Hepatocyte (in vitro differentiated cells): ENCODE data around the gene RPL7L1. TPM values are rescaled to one million over a fixed set of nuclear protein-coding genes. Genes with fewer than 3 reads are reported as not detected.

Experiments
- DNase-seq: peaks from one replicate; pipeline ENCODE4 v3.0.0-alpha.2; 2016; ENCODE audit warnings: low spot score
- H2AFZ ChIP-seq: fragments of 200-600 bp; sonication (generic); 2 replicates; pipeline ENCODE4 v1.6.0; 2016; ENCODE audit warnings: antibody characterized with exemption, mild to moderate bottlenecking
- H3K27ac ChIP-seq: fragments of 200-600 bp; sonication (generic); 2 replicates; pipeline ENCODE4 v1.5.1; 2016; ENCODE audit warnings: mild to moderate bottlenecking
- H3K27me3 ChIP-seq: fragments of 200-600 bp; sonication (generic); 2 replicates; pipeline ENCODE4 v1.6.1; 2016
- H3K36me3 ChIP-seq: fragments of 200-600 bp; sonication (generic); replicated peaks from 2 replicates; pipeline ENCODE4 v1.5.1; 2016; ENCODE audit warnings: low read depth; ENCODE audit not compliant: insufficient read depth
- H3K4me1 ChIP-seq: fragments of 200-600 bp; sonication (generic); 2 replicates; pipeline ENCODE4 v1.5.1; 2016; ENCODE audit warnings: mild to moderate bottlenecking, moderate library complexity; ENCODE audit not compliant: insufficient read depth
- H3K4me2 ChIP-seq: fragments of 200-600 bp; sonication (generic); 2 replicates; pipeline ENCODE4 v1.6.0; 2016
- H3K4me3 ChIP-seq: fragments of 200-600 bp; sonication (generic); 2 replicates; pipeline ENCODE4 v1.5.1; 2016; ENCODE audit warnings: mild to moderate bottlenecking
- H3K79me2 ChIP-seq: fragments of 200-600 bp; sonication (generic); 2 replicates; pipeline ENCODE4 v1.6.0; 2017; ENCODE audit warnings: mild to moderate bottlenecking
- H3K9me2 ChIP-seq: fragments of 200-600 bp; sonication (generic); replicated peaks from 2 replicates; pipeline ENCODE4 v1.6.0; 2017; ENCODE audit warnings: mild to moderate bottlenecking; ENCODE audit not compliant: insufficient read depth
- H3K9me3 ChIP-seq: fragments of 200-600 bp; sonication (generic); 2 replicates; pipeline ENCODE4 v1.5.1; 2016; ENCODE audit warnings: low read depth, mild to moderate bottlenecking
- H4K20me1 ChIP-seq: fragments of 200-600 bp; sonication (generic); 2 replicates; pipeline ENCODE4 v1.6.0; 2016; ENCODE audit warnings: mild to moderate bottlenecking; ENCODE audit not compliant: insufficient read depth, poor library complexity, severe bottlenecking
- CTCF ChIP-seq: fragments of 200-600 bp; sonication (generic); IDR thresholded peaks from 2 replicates; pipeline ENCODE4 v1.5.1; 2016; ENCODE audit warnings: antibody characterized with exemption, mild to moderate bottlenecking; ENCODE audit not compliant: poor library complexity
- EZH2 ChIP-seq: fragments of 200-600 bp; sonication (generic); IDR thresholded peaks from 2 replicates; pipeline ENCODE4 v1.6.1; 2016; ENCODE audit warnings: antibody characterized with exemption, mild to moderate bottlenecking, borderline replicate concordance
- EZH2phosphoT487 ChIP-seq: fragments of 200-600 bp; sonication (generic); IDR thresholded peaks from one replicate; pipeline ENCODE4 v1.6.1; 2018; ENCODE audit warnings: antibody characterized with exemption, mild to moderate bottlenecking, low read depth, moderate library complexity; ENCODE audit not compliant: unreplicated experiment, severe bottlenecking
- WGBS: methylation state at CpG from one replicate; pipeline ENCODE4 v1.1.6; 2016; ENCODE audit warnings: low lambda C conversion rate; ENCODE audit errors: missing lambda C conversion rate; 5-methylcytosine and 5-hydroxymethylcytosine counted together
- polyA plus RNA-seq: library from polyadenylated mRNA; unstranded; fragments of >200 nt; fragmentation: Nextera tagmentation; extraction: Ambion mirVana; gene quantifications from 2 replicates; pipeline ENCODE4 v1.2.1, GENCODE V29; 2016
- total RNA-seq: library from RNA; depleted of rRNA; stranded (reverse); fragments of >200 nt; gene quantifications from 2 replicates; pipeline ENCODE4 v1.2.3, GENCODE V29; 2014

RPL7L1 gene
- total and polyA plus RNA-seq, 2 experiments from 2014 or later: 63.0 to 111 TPM

GRCh38 chr6:42932412-42932811, 53.0 kb downstream of the RPL7L1 start:
- Histone ChIP-seq H3K36me3 (no peaks in the 10 kb centered on the region), H3K4me2 (no peak overlapping the region), H3K79me2 (peaks cover 62% of the 10 kb centered on the region), H3K4me1 (peaks cover 16% of the 10 kb centered on the region), H3K4me3 (no peak overlapping the region), H2AFZ (no peak overlapping the region), H3K9me2 (no peaks in the 10 kb centered on the region), H3K9me3 (no peaks in the 10 kb centered on the region), H4K20me1 (no peaks in the 10 kb centered on the region), H3K27ac (no peak overlapping the region), H3K27me3 (no peaks in the 10 kb centered on the region)
- WGBS: 90% methylated on average over 3 of the region's 3 CpGs
- DNase-seq: no peak
- TF ChIP-seq CTCF (no peak), EZH2 (no peak), EZH2phosphoT487 (no peak)

GRCh38 chr6:42933205-42933604, 53.8 kb downstream of the RPL7L1 start:
- H3K4me2 ChIP-seq: no peak overlapping the region
- WGBS: 49% methylated on average over 3 of the region's 3 CpGs
- H3K9me3 ChIP-seq: no peaks in the 10 kb centered on the region
- H3K4me3 ChIP-seq: no peak overlapping the region
- H3K79me2 ChIP-seq: peaks cover 62% of the 10 kb centered on the region
- H3K36me3 ChIP-seq: no peaks in the 10 kb centered on the region
- H3K9me2 ChIP-seq: no peaks in the 10 kb centered on the region
- H4K20me1 ChIP-seq: no peaks in the 10 kb centered on the region
- no peak overlapping the region for H3K27ac ChIP-seq
- H2AFZ ChIP-seq: no peak overlapping the region
- no peaks in the 10 kb centered on the region for H3K27me3 ChIP-seq
- H3K4me1 ChIP-seq: peaks cover 14% of the 10 kb centered on the region
- DNase-seq: no peak
- TF ChIP-seq CTCF: no peak
- TF ChIP-seq EZH2phosphoT487: no peak
- TF ChIP-seq EZH2: no peak

GRCh38 chr6:42935322-42935721, 55.9 kb downstream of the RPL7L1 start:
- no peak for TF ChIP-seq CTCF
- TF ChIP-seq EZH2phosphoT487: no peak
- TF ChIP-seq EZH2: no peak
- H3K9me2 ChIP-seq: no peaks in the 10 kb centered on the region
- no peak for DNase-seq
- peaks cover 62% of the 10 kb centered on the region for H3K79me2 ChIP-seq
- H3K27me3 ChIP-seq: no peaks in the 10 kb centered on the region
- no peaks in the 10 kb centered on the region for H3K36me3 ChIP-seq
- WGBS: 98% methylated on average over 7 of the region's 7 CpGs
- H3K4me2 ChIP-seq: no peak overlapping the region
- H2AFZ ChIP-seq: no peak overlapping the region
- no peaks in the 10 kb centered on the region for H4K20me1 ChIP-seq
- peaks cover 10% of the 10 kb centered on the region for H3K4me1 ChIP-seq
- H3K27ac ChIP-seq: no peak overlapping the region
- no peak overlapping the region for H3K4me3 ChIP-seq
- H3K9me3 ChIP-seq: no peaks in the 10 kb centered on the region

GRCh38 chr6:42936398-42936797, 57.0 kb downstream of the RPL7L1 start:
- Histone ChIP-seq H3K4me2 (no peak overlapping the region), H3K4me3 (no peak overlapping the region), H3K27ac (no peak overlapping the region), H3K79me2 (peaks cover 53% of the 10 kb centered on the region), H3K9me2 (no peaks in the 10 kb centered on the region), H3K36me3 (no peaks in the 10 kb centered on the region), H3K4me1 (peaks cover 2% of the 10 kb centered on the region), H4K20me1 (no peaks in the 10 kb centered on the region), H3K9me3 (no peaks in the 10 kb centered on the region), H2AFZ (no peak overlapping the region), H3K27me3 (no peaks in the 10 kb centered on the region)
- no peak for DNase-seq
- WGBS: 95% methylated on average over 11 of the region's 11 CpGs
- TF ChIP-seq CTCF: no peak
- no peak for TF ChIP-seq EZH2
- TF ChIP-seq EZH2phosphoT487: no peak
